ENCODE data around the gene MARK2.
"Not testable (repeated sequence)": the region's sequence is repeated elsewhere in the genome, so short reads cannot be mapped to it uniquely, and the experiment has no call there.

DNA sequence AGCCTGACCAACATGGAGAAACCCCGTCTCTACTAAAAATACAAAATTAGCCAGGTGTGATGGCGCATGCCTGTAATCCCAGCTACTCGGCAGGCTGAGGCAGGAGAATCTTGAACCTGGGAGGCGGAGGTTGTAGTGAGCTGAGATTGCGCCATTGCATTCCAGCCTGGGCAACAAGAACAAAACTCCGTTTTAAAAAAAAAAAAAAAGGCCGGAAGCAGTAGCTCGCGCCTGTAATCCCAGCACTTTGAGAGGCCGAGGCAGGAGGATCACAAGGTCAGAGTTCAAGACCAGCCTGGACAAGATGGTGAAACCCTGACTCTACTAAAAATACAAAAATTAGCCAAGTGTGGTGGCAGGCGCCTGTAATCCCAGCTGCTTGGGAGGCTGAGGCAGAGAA lies 28.5 kb upstream of the MARK2 start:
- not testable (repeated sequence) for TF ChIP-seq EZH2phosphoT487 (IDR thresholded peaks at IDR 0.05; ENCODE audit: insufficient read depth, low read depth); EZH2 (IDR thresholded peaks at IDR 0.05; ENCODE audit: insufficient read depth, poor library complexity, severe bottlenecking)
